GM20000 (cell line): ENCODE results near the gene PRKAA2.

Experiments
- DNase-seq: peaks from one replicate; pipeline ENCODE4 v3.0.0; 2012; ENCODE audit warnings: low spot score
- CTCF ChIP-seq: IDR thresholded peaks from 2 replicates; pipeline ENCODE4 v1.5.1; 2012; ENCODE audit warnings: mild to moderate bottlenecking, control low read depth; ENCODE audit errors: extremely low read depth, missing control alignments

The PRKAA2 gene

GRCh38 chr1:56713112-56713511 is 68.0 kb downstream of the PRKAA2 start:
- no peak for DNase-seq
- TF ChIP-seq CTCF, result no peak

- no peak for DNase-seq
- TF ChIP-seq CTCF, result no peak
Measured at GRCh38 chr1:56715156-56715555, 70.0 kb downstream of the PRKAA2 start.

DNA sequence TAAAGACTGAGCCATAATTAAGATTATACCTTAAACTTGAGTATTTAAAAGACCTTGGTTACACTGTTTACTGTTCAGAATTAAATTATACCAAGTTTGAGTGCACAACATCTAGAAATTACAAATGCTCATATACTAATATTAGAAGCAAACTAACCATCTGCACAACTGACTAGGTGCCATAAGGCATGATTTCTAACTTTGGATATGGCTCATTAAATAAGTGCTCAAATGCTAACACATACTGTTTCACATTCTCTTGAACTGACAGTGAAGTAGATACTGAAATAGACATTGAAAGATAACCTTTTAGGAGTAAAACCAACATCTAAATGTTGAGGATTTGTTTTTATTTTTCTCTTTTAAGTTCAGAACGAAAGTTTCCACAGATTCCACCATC is 74.1 kb downstream of the PRKAA2 start:
- TF ChIP-seq CTCF, result no peak
- DNase-seq, result no peak

- DNase-seq, result no peak
- no peak for TF ChIP-seq CTCF
Measured at GRCh38 chr1:56726706-56727105, 81.6 kb downstream of the PRKAA2 start.

- TF ChIP-seq CTCF, result no peak
- DNase-seq, result no peak
Measured at GRCh38 chr1:56728964-56729363, 83.8 kb downstream of the PRKAA2 start.

GRCh38 chr1:56745231-56745630 is 100.1 kb downstream of the PRKAA2 start:
- no peak for TF ChIP-seq CTCF
- no peak for DNase-seq

DNA sequence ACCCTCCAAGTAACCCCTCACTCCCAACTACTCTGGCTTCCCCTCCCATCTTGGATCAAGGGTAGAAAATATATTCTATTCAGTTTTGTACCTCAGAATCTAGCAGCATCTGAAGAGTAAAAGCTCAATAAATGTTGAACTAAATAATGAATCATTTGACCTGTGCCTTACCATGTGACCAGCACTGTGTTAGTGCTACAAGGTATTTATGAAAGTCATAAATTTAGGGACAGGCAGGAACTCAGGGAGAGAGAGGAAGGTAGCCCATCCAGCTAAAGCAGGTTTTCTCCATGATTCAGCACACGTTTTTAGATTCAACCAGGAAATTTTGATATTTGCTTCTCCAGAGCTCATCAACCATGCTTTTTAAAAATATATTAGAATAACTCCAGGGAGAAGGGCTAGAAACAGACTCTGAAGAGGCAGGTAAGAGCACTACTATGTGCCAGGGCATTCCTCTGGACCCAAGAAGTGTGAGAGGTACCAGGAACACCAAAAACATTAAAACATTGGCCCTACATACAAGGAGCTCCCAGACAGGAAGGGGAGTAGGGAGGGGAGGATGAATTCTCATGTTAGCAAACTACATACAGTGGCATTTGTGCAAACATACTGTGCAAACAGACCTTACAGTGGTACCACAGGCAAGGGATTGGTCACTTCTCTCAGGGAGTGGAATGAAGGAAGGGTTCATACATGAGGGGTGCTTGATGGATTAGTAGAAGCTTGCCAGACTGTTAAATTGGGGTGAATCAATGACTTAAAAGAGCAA is 109.8 kb downstream of the PRKAA2 start:
- no peak for DNase-seq
- TF ChIP-seq CTCF, result no peak
